ENCODE results near the gene PACRG. TPM values are rescaled to one million over a fixed set of nuclear protein-coding genes. Genes with fewer than 3 reads are reported as not detected.

PACRG gene
- total and polyA plus RNA-seq, 2 of the 13 experiments (the other 11 are each of a cell fraction or from before 2014, with no cell fraction given) = 0.13 TPM; not detected in 1

GRCh38 chr6:162700966-162701365, 26.8 kb upstream of the PACRG start:
- H3K79me2 ChIP-seq (ENCODE audit: insufficient read depth, low read length) = no peaks in the 10 kb centered on the region
- no peaks in the 10 kb centered on the region for H3K4me1 ChIP-seq (ENCODE audit: insufficient read depth, low read length)
- no peaks in the 10 kb centered on the region for H3K27me3 ChIP-seq (ENCODE audit: control insufficient read depth in 1 of 2, insufficient read depth in 2 of 2, low read length in 2 of 2)
- H3K4me3 ChIP-seq (replicated peaks in 1 of 3; ENCODE audit: insufficient read depth in 1 of 3, low read depth in 2 of 3, low read length in 3 of 3) = no peak overlapping the region
- H3K4me2 ChIP-seq (ENCODE audit: low read depth, low read length) = no peak overlapping the region
- intact Hi-C loops (cut with micrococcal nuclease; ENCODE audit: unreplicated experiment) (no loop called here), in situ Hi-C loops (cut with HindIII; ENCODE audit: extremely low pct_ligation_motif_present, low pct_unique_long_range_greater_than_20kb) (no loop called here)
- no peaks in the 10 kb centered on the region for H3K36me3 ChIP-seq (replicated peaks in 1 of 2; ENCODE audit: control insufficient read depth in 1 of 2, insufficient read depth in 2 of 2, low read length in 2 of 2)
- DNase-seq (ENCODE audit: low spot score) (no peak), FAIRE-seq (no peak), ATAC-seq (no peak)
- no peaks in the 10 kb centered on the region for H4K20me1 ChIP-seq (ENCODE audit: insufficient read depth, low read length)
- BruUV-seq (replicated peaks) = no TSS peak
- H2AFZ ChIP-seq (ENCODE audit: low read length) = no peak overlapping the region
- WGBS (ENCODE audit: low lambda C conversion rate) = 17% methylated on average over 3 of the region's 3 CpGs
- TF ChIP-seq RORA (CRISPR knock-in tag; IDR thresholded peaks at IDR 0.05) = no peak
- no peak for TF ChIP-seq ZBTB2 (CRISPR knock-in tag; IDR thresholded peaks at IDR 0.05; ENCODE audit: low read depth)
- H3K9ac ChIP-seq (ENCODE audit: insufficient read depth, low read depth, low read length) = no peak overlapping the region
- CTCF ChIA-PET (ENCODE audit: low intra/inter-chr PET ratio, low total read pairs) = no interaction called here
- POLR2A ChIA-PET = no interaction called here
- no peak overlapping the region for H3K27ac ChIP-seq (ENCODE audit: extremely low read length, insufficient read depth, low read length)
- H3K9me3 ChIP-seq (ENCODE audit: low read length) = no peaks in the 10 kb centered on the region

GRCh38 chr6:162701551-162701950, 26.2 kb upstream of the PACRG start:
- Histone ChIP-seq H2AFZ (ENCODE audit: low read length) (no peak overlapping the region), H3K4me1 (ENCODE audit: insufficient read depth, low read length) (no peaks in the 10 kb centered on the region), H3K4me2 (ENCODE audit: low read depth, low read length) (no peak overlapping the region), H3K79me2 (ENCODE audit: insufficient read depth, low read length) (no peaks in the 10 kb centered on the region), H4K20me1 (ENCODE audit: insufficient read depth, low read length) (no peaks in the 10 kb centered on the region), H3K27ac (ENCODE audit: extremely low read length, insufficient read depth, low read length) (no peak overlapping the region), H3K4me3 (replicated peaks in 1 of 3; ENCODE audit: insufficient read depth in 1 of 3, low read depth in 2 of 3, low read length in 3 of 3) (no peak overlapping the region), H3K9ac (ENCODE audit: insufficient read depth, low read depth, low read length) (no peak overlapping the region), H3K27me3 (ENCODE audit: control insufficient read depth in 1 of 2, insufficient read depth in 2 of 2, low read length in 2 of 2) (no peaks in the 10 kb centered on the region), H3K36me3 (replicated peaks in 1 of 2; ENCODE audit: control insufficient read depth in 1 of 2, insufficient read depth in 2 of 2, low read length in 2 of 2) (no peaks in the 10 kb centered on the region), H3K9me3 (ENCODE audit: low read length) (no peaks in the 10 kb centered on the region)
- FAIRE-seq (no peak), DNase-seq (ENCODE audit: low spot score) (no peak), ATAC-seq (no peak)
- 0% methylated on average over 1 of the region's 1 CpG for WGBS (ENCODE audit: low lambda C conversion rate)
- intact Hi-C loops (cut with micrococcal nuclease; ENCODE audit: unreplicated experiment) = no loop called here
- ChIA-PET CTCF (ENCODE audit: low intra/inter-chr PET ratio, low total read pairs) (no interaction called here), POLR2A (no interaction called here)
- no peak for TF ChIP-seq RNF219 (CRISPR knock-in tag; IDR thresholded peaks at IDR 0.05)
- TF ChIP-seq CREB1 (IDR thresholded peaks at IDR 0.05) = peak; percentile 54
- no peak for TF ChIP-seq CREB1 (CRISPR knock-in tag; IDR thresholded peaks at IDR 0.05)
- peak; percentile 76 for TF ChIP-seq ATF7 (IDR thresholded peaks at IDR 0.05)
- TF ChIP-seq ATF7 (CRISPR knock-in tag; IDR thresholded peaks at IDR 0.05) = no peak
- no peak for TF ChIP-seq GABPA (IDR thresholded peaks at IDR 0.05; ENCODE audit: low read depth, low read length)
- TF ChIP-seq GABPA (CRISPR knock-in tag; IDR thresholded peaks at IDR 0.05; ENCODE audit: low read depth) = no peak
- in situ Hi-C loops (cut with HindIII; ENCODE audit: extremely low pct_ligation_motif_present, low pct_unique_long_range_greater_than_20kb) = no loop called here
- no TSS peak for BruUV-seq (replicated peaks)
